Gastrocnemius medialis (tissue), 4 donors: ENCODE measurements around the gene PPDPF.
A peak's percentile ranks its signal among the peaks of the same experiment; 100 is the strongest.

Experiments
- CTCF ChIP-seq, 5 experiments: fragments of 450-650 bp in 3 of 5; fragments of 200-600 bp in 2 of 5; sonication (generic) in 2 of 5; IDR thresholded peaks in 4 of 5; conservative IDR thresholded peaks in 1 of 5; 1 replicate in 4 of 5; 2 replicates in 1 of 5; pipeline ENCODE4 v1.5.1; 2016 to 2019; ENCODE audit warnings: antibody characterized with exemption in 5 of 5, mild to moderate bottlenecking in 3 of 5, moderate library complexity in 3 of 5
- POLR2A ChIP-seq, 2 donors: fragments of 450-650 bp; IDR thresholded peaks; one replicate each; pipeline ENCODE4 v1.6.1; 2017; ENCODE audit warnings: antibody characterized with exemption in 2 of 2, mild to moderate bottlenecking in 2 of 2, moderate library complexity in 2 of 2

DNA sequence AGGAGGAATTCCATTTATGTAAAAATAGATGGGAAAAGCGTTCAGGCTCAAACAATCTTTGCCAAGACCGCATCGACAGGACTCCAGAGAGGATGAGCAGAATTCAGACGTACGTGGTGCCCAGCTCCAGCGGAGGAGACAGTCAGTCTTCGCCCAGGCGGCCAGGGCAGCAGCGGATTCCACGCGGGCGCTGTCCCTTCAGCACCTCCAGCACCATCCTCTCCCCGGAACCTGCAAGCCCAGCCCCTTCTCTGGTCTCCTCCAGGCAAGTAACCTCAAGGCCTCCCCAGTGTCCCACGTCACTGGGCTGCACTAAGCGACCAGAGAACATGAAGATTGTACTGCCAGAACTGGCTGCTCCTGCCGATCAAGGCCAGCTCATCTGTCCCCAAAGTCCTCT is 45.4 kb upstream of the PPDPF start:
- no peak for TF ChIP-seq CTCF (IDR thresholded peaks at IDR 0.05 in 4 of 5, conservative IDR thresholded peaks at IDR 0.05 in 1 of 5)
- peak in 1 of 2 donors; percentile 7 for TF ChIP-seq POLR2A (IDR thresholded peaks at IDR 0.05)
